ENCODE results near the gene WDR18. TPM values are rescaled to one million over a fixed set of nuclear protein-coding genes. Genes with fewer than 3 reads are reported as not detected.

WDR18 gene
- total RNA-seq, 2 experiments from 2014 or later, result 51.5 to 53.0 TPM

GRCh38 chr19:1000591-1001537 lies 16.7 kb downstream of the WDR18 start:
- Mint-ChIP-seq H3K4me3 (no peak overlapping the region), H3K27ac (no peak overlapping the region), H3K27me3 (ENCODE audit: low read depth) (peaks cover 31% of the 10 kb centered on the region), H3K36me3 (ENCODE audit: low read depth) (no peaks in the 10 kb centered on the region), H3K9me3 (ENCODE audit: insufficient read depth) (no peaks in the 10 kb centered on the region), H3K4me1 (ENCODE audit: low read depth) (peaks cover 10% of the 10 kb centered on the region)
- ChIA-PET POLR2A (no interaction called here), CTCF (interaction anchor here (0.5 to 0.8 kb wide), 2 partner anchors 28 to 230 kb away, joined by 3 to 4 read pairs; no protein-coding TSS in a partner anchor)
- no peak for ATAC-seq
- DNase-seq, result no peak

GRCh38 chr19:1001538-1002166 lies 17.5 kb downstream of the WDR18 start:
- peak; percentile 77 for DNase-seq
- peaks cover 5% of the 10 kb centered on the region for H3K4me1 Mint-ChIP-seq (ENCODE audit: low read depth)
- peaks cover 27% of the 10 kb centered on the region for H3K27me3 Mint-ChIP-seq (ENCODE audit: low read depth)
- CTCF ChIA-PET, result interaction anchor here (0.5 to 0.8 kb wide), 2 partner anchors 27 to 231 kb away, joined by 3 to 4 read pairs; no protein-coding TSS in a partner anchor
- H3K4me3 Mint-ChIP-seq, result no peak overlapping the region
- no peak overlapping the region for H3K27ac Mint-ChIP-seq
- no peaks in the 10 kb centered on the region for H3K36me3 Mint-ChIP-seq (ENCODE audit: low read depth)
- no peaks in the 10 kb centered on the region for H3K9me3 Mint-ChIP-seq (ENCODE audit: insufficient read depth)
- POLR2A ChIA-PET, result no interaction called here
- ATAC-seq, result peak; percentile 68

- DNase-seq, result no peak
- H3K27me3 Mint-ChIP-seq (ENCODE audit: low read depth), result peaks cover 25% of the 10 kb centered on the region
- ChIA-PET POLR2A (no interaction called here), CTCF (no interaction called here)
- no peaks in the 10 kb centered on the region for H3K9me3 Mint-ChIP-seq (ENCODE audit: insufficient read depth)
- H3K36me3 Mint-ChIP-seq (ENCODE audit: low read depth), result peaks cover 5% of the 10 kb centered on the region
- H3K4me1 Mint-ChIP-seq (ENCODE audit: low read depth), result peaks cover 4% of the 10 kb centered on the region
- ATAC-seq, result no peak
- H3K4me3 Mint-ChIP-seq, result no peak overlapping the region
- H3K27ac Mint-ChIP-seq, result no peak overlapping the region
Measured at GRCh38 chr19:1002600-1002999, 18.5 kb downstream of the WDR18 start.

- peaks cover 6% of the 10 kb centered on the region for H3K36me3 Mint-ChIP-seq (ENCODE audit: low read depth)
Measured at GRCh38 chr19:1003283-1003682, 19.1 kb downstream of the WDR18 start.

GRCh38 chr19:1004204-1004802 lies 20.2 kb downstream of the WDR18 start:
- Mint-ChIP-seq H3K36me3 (ENCODE audit: low read depth) (peaks cover 8% of the 10 kb centered on the region), H3K9me3 (ENCODE audit: insufficient read depth) (no peaks in the 10 kb centered on the region), H3K4me3 (no peak overlapping the region), H3K27ac (peak overlapping the region; percentile 30), H3K27me3 (ENCODE audit: low read depth) (peaks cover 11% of the 10 kb centered on the region), H3K4me1 (ENCODE audit: low read depth) (peaks cover 4% of the 10 kb centered on the region)
- no peak for ATAC-seq
- no peak for DNase-seq
- CTCF ChIA-PET, result interaction anchor here (1.2 to 1.5 kb wide), 3 partner anchors 20 to 141 kb away, joined by 3 to 5 read pairs (median 5); partner anchors contain the start of gene WDR18
- POLR2A ChIA-PET, result interaction anchor here (0.8 to 1.4 kb wide), 2 partner anchors 15 to 80 kb away, joined by 3 read pairs; no protein-coding TSS in a partner anchor

More at GRCh38 chr19:1003283-1003682, 19.1 kb downstream of the WDR18 start:
- POLR2A ChIA-PET, result interaction anchor here (1.4 kb wide), 1 partner anchor 16 kb away, joined by 3 read pairs; no protein-coding TSS in a partner anchor
- Mint-ChIP-seq H3K27ac (no peak overlapping the region), H3K9me3 (ENCODE audit: insufficient read depth) (no peaks in the 10 kb centered on the region), H3K27me3 (ENCODE audit: low read depth) (peaks cover 18% of the 10 kb centered on the region), H3K4me1 (ENCODE audit: low read depth) (peaks cover 4% of the 10 kb centered on the region), H3K4me3 (no peak overlapping the region)
- CTCF ChIA-PET, result interaction anchor here (1.2 to 1.4 kb wide), 2 partner anchors 19 to 140 kb away, joined by 5 read pairs; partner anchors contain the start of gene WDR18
- DNase-seq (no peak), ATAC-seq (no peak)

GRCh38 chr19:1004803-1005664 lies 20.9 kb downstream of the WDR18 start:
- H3K9me3 Mint-ChIP-seq (ENCODE audit: insufficient read depth), result no peaks in the 10 kb centered on the region
- peak overlapping the region; percentile 3 for H3K27ac Mint-ChIP-seq
- H3K4me3 Mint-ChIP-seq, result no peak overlapping the region
- H3K27me3 Mint-ChIP-seq (ENCODE audit: low read depth), result peaks cover 8% of the 10 kb centered on the region
- no peak for ATAC-seq
- CTCF ChIA-PET, result interaction anchor here (1.4 to 1.5 kb wide), 2 partner anchors 82 to 141 kb away, joined by 3 to 5 read pairs; no protein-coding TSS in a partner anchor
- POLR2A ChIA-PET, result interaction anchor here (1.4 kb wide), 1 partner anchor 15 kb away, joined by 3 read pairs; no protein-coding TSS in a partner anchor
- peaks cover 12% of the 10 kb centered on the region for H3K36me3 Mint-ChIP-seq (ENCODE audit: low read depth)
- no peak for DNase-seq
- H3K4me1 Mint-ChIP-seq (ENCODE audit: low read depth), result peaks cover 4% of the 10 kb centered on the region

GRCh38 chr19:1006711-1007398 lies 22.7 kb downstream of the WDR18 start:
- CTCF ChIA-PET, result interaction anchor here (1.1 kb wide), 1 partner anchor 238 kb away, joined by 3 read pairs; no protein-coding TSS in a partner anchor
- peaks cover 15% of the 10 kb centered on the region for H3K36me3 Mint-ChIP-seq (ENCODE audit: low read depth)
- POLR2A ChIA-PET, result no interaction called here
- no peaks in the 10 kb centered on the region for H3K9me3 Mint-ChIP-seq (ENCODE audit: insufficient read depth)
- peaks cover 4% of the 10 kb centered on the region for H3K27me3 Mint-ChIP-seq (ENCODE audit: low read depth)
- H3K4me3 Mint-ChIP-seq, result no peak overlapping the region
- no peaks in the 10 kb centered on the region for H3K4me1 Mint-ChIP-seq (ENCODE audit: low read depth)
- no peak overlapping the region for H3K27ac Mint-ChIP-seq
- ATAC-seq (no peak), DNase-seq (no peak)

GRCh38 chr19:1007399-1008251 lies 23.5 kb downstream of the WDR18 start:
- ATAC-seq, result no peak
- Mint-ChIP-seq H3K27me3 (ENCODE audit: low read depth) (peaks cover 2% of the 10 kb centered on the region), H3K27ac (no peak overlapping the region), H3K36me3 (ENCODE audit: low read depth) (peaks cover 15% of the 10 kb centered on the region), H3K4me3 (no peak overlapping the region), H3K4me1 (ENCODE audit: low read depth) (no peaks in the 10 kb centered on the region), H3K9me3 (ENCODE audit: insufficient read depth) (no peaks in the 10 kb centered on the region)
- POLR2A ChIA-PET, result no interaction called here
- CTCF ChIA-PET, result no interaction called here
- no peak for DNase-seq

- no peak overlapping the region for H3K4me3 Mint-ChIP-seq
Measured at GRCh38 chr19:1008268-1009040, 24.3 kb downstream of the WDR18 start.

More at GRCh38 chr19:1008268-1009040, 24.3 kb downstream of the WDR18 start:
- ChIA-PET POLR2A (no interaction called here), CTCF (no interaction called here)
- Mint-ChIP-seq H3K27ac (no peak overlapping the region), H3K36me3 (ENCODE audit: low read depth) (peaks cover 17% of the 10 kb centered on the region), H3K9me3 (ENCODE audit: insufficient read depth) (no peaks in the 10 kb centered on the region), H3K4me1 (ENCODE audit: low read depth) (no peaks in the 10 kb centered on the region), H3K27me3 (ENCODE audit: low read depth) (no peaks in the 10 kb centered on the region)
- no peak for DNase-seq
- ATAC-seq, result no peak
